ENCODE data around the gene AKAP13.

Gene AKAP13

GRCh38 chr15:85503151-85503799, 122.9 kb downstream of the AKAP13 start:
- no peak for DNase-seq

GRCh38 chr15:85504749-85505676, 124.6 kb downstream of the AKAP13 start:
- DNase-seq, result peak; percentile 75

GRCh38 chr15:85507114-85507513, 126.7 kb downstream of the AKAP13 start:
- DNase-seq, result no peak

GRCh38 chr15:85509973-85510372, 129.6 kb downstream of the AKAP13 start:
- DNase-seq, result no peak

GRCh38 chr15:85514413-85514812, 134.0 kb downstream of the AKAP13 start:
- DNase-seq, result no peak

- DNase-seq, result no peak
These were observed 134.8 kb downstream of the AKAP13 start for GRCh38 chr15:85515212-85515611.

GRCh38 chr15:85517086-85517485, 136.7 kb downstream of the AKAP13 start:
- no peak for DNase-seq

- DNase-seq, result no peak
These were observed 138.8 kb downstream of the AKAP13 start for GRCh38 chr15:85518979-85519761.

GRCh38 chr15:85520650-85521049, 140.2 kb downstream of the AKAP13 start:
- no peak for DNase-seq

- no peak for DNase-seq
These were observed 143.1 kb downstream of the AKAP13 start for GRCh38 chr15:85523530-85523929.

- DNase-seq, result no peak
These were observed 145.4 kb downstream of the AKAP13 start for GRCh38 chr15:85525755-85526154.

GRCh38 chr15:85527895-85528294, 147.5 kb downstream of the AKAP13 start:
- DNase-seq, result peak; percentile 29

GRCh38 chr15:85530079-85530478, 149.7 kb downstream of the AKAP13 start:
- DNase-seq, result no peak

- no peak for DNase-seq
These were observed 150.7 kb downstream of the AKAP13 start for GRCh38 chr15:85531083-85531482.

GRCh38 chr15:85532689-85533088, 152.3 kb downstream of the AKAP13 start:
- no peak for DNase-seq

GRCh38 chr15:85534031-85534430, 153.6 kb downstream of the AKAP13 start:
- DNase-seq, result peak; percentile 62

GRCh38 chr15:85535533-85536330, 155.3 kb downstream of the AKAP13 start:
- peak; percentile 66 for DNase-seq

GRCh38 chr15:85536341-85536740, 155.9 kb downstream of the AKAP13 start:
- DNase-seq, result no peak

GRCh38 chr15:85539491-85539890, 159.1 kb downstream of the AKAP13 start:
- DNase-seq, result no peak

GRCh38 chr15:85540085-85540797, 159.8 kb downstream of the AKAP13 start:
- DNase-seq, result peak; percentile 67

GRCh38 chr15:85541744-85542143, 161.3 kb downstream of the AKAP13 start:
- DNase-seq, result no peak

- DNase-seq, result no peak
These were observed 162.1 kb downstream of the AKAP13 start for GRCh38 chr15:85542488-85542887.
